Neural cell (in vitro differentiated cells): ENCODE measurements around the gene RNGTT. TPM values are rescaled to one million over a fixed set of nuclear protein-coding genes. Genes with fewer than 3 reads are reported as not detected.

ENCODE experiments used
- H2AFZ ChIP-seq: fragments of 200-600, 300-800 bp; sonication (generic), shearing (Covaris generic); 2 replicates; pipeline ENCODE4 v1.6.0; 2014; ENCODE audit warnings: low read depth, mild to moderate bottlenecking, antibody characterized with exemption, low read length, moderate library complexity
- H3F3A ChIP-seq: fragments of 200-600 bp; shearing (Covaris generic); 2 replicates; pipeline ENCODE4 v1.6.1; 2016; ENCODE audit warnings: mild to moderate bottlenecking, moderate library complexity, mixed read lengths, antibody characterized with exemption, low read length; ENCODE audit not compliant: insufficient read depth, poor library complexity, severe bottlenecking
- H3K27ac ChIP-seq: fragments of 200-600, 300-800 bp; sonication (generic), shearing (Covaris generic); 2 replicates; pipeline ENCODE4 v1.5.1; 2014; ENCODE audit warnings: mild to moderate bottlenecking, low read length, moderate library complexity
- H3K27me3 ChIP-seq: fragments of 300-800, 200-600 bp; sonication (generic), shearing (Covaris generic); 2 replicates; pipeline ENCODE4 v1.6.0; 2014; ENCODE audit warnings: mild to moderate bottlenecking, low read depth, low read length, moderate library complexity; ENCODE audit not compliant: insufficient read depth
- H3K36me3 ChIP-seq: fragments of 300-800, 200-600 bp; sonication (generic), shearing (Covaris generic); 2 replicates; pipeline ENCODE4 v1.5.1; 2014; ENCODE audit warnings: mild to moderate bottlenecking, antibody characterized with exemption, low read length, moderate library complexity; ENCODE audit not compliant: insufficient read depth
- H3K4me2 ChIP-seq: fragments of 300-800, 200-600 bp; sonication (generic), shearing (Covaris generic); 2 replicates; pipeline ENCODE4 v1.6.0; 2014; ENCODE audit warnings: mild to moderate bottlenecking, low read length
- H3K4me3 ChIP-seq: fragments of 300-800, 200-600 bp; sonication (generic), shearing (Covaris generic); 2 replicates; pipeline ENCODE4 v1.5.1; 2014; ENCODE audit warnings: mild to moderate bottlenecking, low read length, moderate library complexity
- H3K79me2 ChIP-seq: fragments of 200-600 bp; shearing (Covaris generic); replicated peaks from 2 replicates; pipeline ENCODE4 v1.6.0; 2014; ENCODE audit warnings: mild to moderate bottlenecking, low read length, moderate library complexity; ENCODE audit not compliant: insufficient read depth
- H3K9ac ChIP-seq: fragments of 300-800, 200-600 bp; sonication (generic), shearing (Covaris generic); 2 replicates; pipeline ENCODE4 v1.6.1; 2016; ENCODE audit warnings: mild to moderate bottlenecking, low read length, mixed read lengths
- H3K9me2 ChIP-seq: fragments of 200-600 bp; shearing (Covaris generic); 2 replicates; pipeline ENCODE4 v1.6.1; 2016; ENCODE audit warnings: mild to moderate bottlenecking, low read length, mixed read lengths; ENCODE audit not compliant: insufficient read depth
- H3K9me3 ChIP-seq: fragments of 200-600, 300-800 bp; sonication (generic), shearing (Covaris generic); 2 replicates; pipeline ENCODE4 v1.6.1; 2016; ENCODE audit warnings: mild to moderate bottlenecking, mixed run types, low read length, moderate library complexity, mixed read lengths
- H4K20me1 ChIP-seq: fragments of 200-600 bp; shearing (Covaris generic); 2 replicates; pipeline ENCODE4 v1.6.1; 2016; ENCODE audit warnings: mild to moderate bottlenecking, mixed run types; ENCODE audit not compliant: insufficient read depth
- CTCF ChIP-seq: fragments of 450-650 bp; IDR thresholded peaks from 2 replicates; pipeline ENCODE4 v1.5.1; 2014; ENCODE audit warnings: antibody characterized with exemption, mild to moderate bottlenecking, moderate library complexity; ENCODE audit not compliant: poor library complexity, severe bottlenecking
- EP300 ChIP-seq: fragments of 450-650 bp; conservative IDR thresholded peaks from 2 replicates; pipeline ENCODE4 v1.6.1; 2014; ENCODE audit warnings: antibody characterized with exemption, mild to moderate bottlenecking, moderate library complexity; ENCODE audit not compliant: poor library complexity, severe bottlenecking
- EZH2 ChIP-seq: fragments of 200-600, 300-800 bp; shearing (Covaris generic), sonication (generic); IDR thresholded peaks from 2 replicates; pipeline ENCODE4 v1.6.1; 2014; ENCODE audit warnings: antibody characterized with exemption, low read length, borderline replicate concordance, mild to moderate bottlenecking; ENCODE audit not compliant: insufficient read depth, poor library complexity, severe bottlenecking
- MXI1 ChIP-seq: fragments of 450-650 bp; conservative IDR thresholded peaks from 2 replicates; pipeline ENCODE4 v1.6.1; 2014; ENCODE audit warnings: antibody characterized with exemption, mild to moderate bottlenecking; ENCODE audit not compliant: poor library complexity, severe bottlenecking
- POLR2AphosphoS5 ChIP-seq: IDR thresholded peaks from 2 replicates; pipeline ENCODE4 v1.6.1; 2012
- RAD21 ChIP-seq: fragments of 450-650 bp; conservative IDR thresholded peaks from 2 replicates; pipeline ENCODE4 v1.6.1; 2014; ENCODE audit warnings: antibody characterized with exemption, mild to moderate bottlenecking, moderate library complexity
- REST ChIP-seq: IDR thresholded peaks from 2 replicates; pipeline ENCODE4 v1.6.1; 2012; ENCODE audit warnings: borderline replicate concordance
- SMC3 ChIP-seq: fragments of 450-650 bp; conservative IDR thresholded peaks from 2 replicates; pipeline ENCODE4 v1.6.1; 2014; ENCODE audit warnings: antibody characterized with exemption, mild to moderate bottlenecking, moderate library complexity; ENCODE audit not compliant: poor library complexity
- TAF1 ChIP-seq: IDR thresholded peaks from 2 replicates; pipeline ENCODE4 v1.6.1; 2012; ENCODE audit warnings: low read depth
- polyA plus RNA-seq: library from polyadenylated mRNA; depleted of rRNA; stranded (reverse); fragments of >200 nt; gene quantifications from 2 replicates; pipeline ENCODE4 v1.2.3, GENCODE V29; 2014

Gene RNGTT
- polyA plus RNA-seq, 1 donor from 2014 or later: 28.3 TPM

GRCh38 chr6:88575536-88575935, 387.9 kb downstream of the RNGTT start:
- Histone ChIP-seq H4K20me1 (no peaks in the 10 kb centered on the region), H3K27me3 (no peaks in the 10 kb centered on the region)

GRCh38 chr6:88574651-88575050, 388.8 kb downstream of the RNGTT start:
- no peak overlapping the region for H3K9ac ChIP-seq
- no peak overlapping the region for H3K4me2 ChIP-seq
- H3F3A ChIP-seq: no peaks in the 10 kb centered on the region
- no peaks in the 10 kb centered on the region for H4K20me1 ChIP-seq
- H3K27ac ChIP-seq: no peak overlapping the region
- H3K4me3 ChIP-seq: no peak overlapping the region
- H3K79me2 ChIP-seq: no peaks in the 10 kb centered on the region
- H3K36me3 ChIP-seq: no peaks in the 10 kb centered on the region
- H3K9me3 ChIP-seq: peaks cover 2% of the 10 kb centered on the region
- no peaks in the 10 kb centered on the region for H3K27me3 ChIP-seq
- H2AFZ ChIP-seq: no peak overlapping the region
- no peaks in the 10 kb centered on the region for H3K9me2 ChIP-seq
- TF ChIP-seq CTCF (no peak), RAD21 (no peak), POLR2AphosphoS5 (no peak), MXI1 (no peak), EZH2 (no peak), SMC3 (no peak)

More at GRCh38 chr6:88575536-88575935, 387.9 kb downstream of the RNGTT start:
- Histone ChIP-seq H3K79me2 (no peaks in the 10 kb centered on the region), H3K9ac (no peak overlapping the region), H3F3A (no peaks in the 10 kb centered on the region), H2AFZ (no peak overlapping the region), H3K36me3 (no peaks in the 10 kb centered on the region), H3K9me3 (no peaks in the 10 kb centered on the region), H3K9me2 (no peaks in the 10 kb centered on the region), H3K4me2 (no peak overlapping the region), H3K4me3 (no peak overlapping the region), H3K27ac (no peak overlapping the region)
- no peak for TF ChIP-seq REST
- TF ChIP-seq TAF1: no peak
- no peak for TF ChIP-seq EP300
- no peak for TF ChIP-seq CTCF
- no peak for TF ChIP-seq RAD21
- no peak for TF ChIP-seq EZH2
- TF ChIP-seq POLR2AphosphoS5: no peak
- TF ChIP-seq SMC3: no peak
- no peak for TF ChIP-seq MXI1
